GM19452 (cell line): ENCODE results near the gene PITRM1.

Experiments used
- ATAC-seq: cut with Tn5 transposase; IDR thresholded peaks from one replicate; pipeline ENCODE4 v1.9.1; 2021; ENCODE audit not compliant: unreplicated experiment

PITRM1 gene

GRCh38 chr10:3140280-3140679 is 32.3 kb downstream of the PITRM1 start:
- no peak for ATAC-seq

DNA sequence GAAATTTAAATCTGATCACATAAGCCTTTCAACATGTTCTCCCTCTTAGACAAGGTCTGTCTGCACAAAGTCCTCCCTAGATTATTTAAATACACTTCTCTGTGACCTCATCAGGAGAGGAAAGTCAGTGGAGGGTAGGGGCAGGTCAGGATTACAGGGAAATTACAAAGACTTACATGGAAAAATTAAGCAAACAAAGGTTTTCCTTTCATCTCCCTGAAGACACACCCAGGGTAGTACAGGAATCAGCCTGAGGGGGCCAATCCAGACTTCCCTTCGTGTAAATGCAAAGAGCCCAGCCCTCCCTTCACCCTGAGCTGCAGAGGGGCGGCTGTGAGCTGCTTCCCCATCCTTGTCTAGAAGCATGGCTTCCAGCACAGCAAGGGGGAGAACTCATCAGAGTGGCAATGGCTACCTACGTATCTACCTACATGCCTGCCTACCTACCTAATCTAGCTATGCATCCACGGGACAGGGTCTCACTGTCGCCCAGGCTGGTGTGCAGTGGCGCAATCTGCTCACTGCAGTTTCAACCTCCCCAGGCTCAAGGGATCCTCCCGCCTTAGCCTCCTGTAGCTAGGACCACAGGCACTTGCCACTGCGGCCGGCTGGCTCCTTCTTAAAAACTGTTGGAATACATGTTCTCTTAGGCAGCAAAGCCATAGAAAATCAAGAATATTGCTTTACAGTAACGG is 33.2 kb downstream of the PITRM1 start:
- no peak for ATAC-seq

DNA sequence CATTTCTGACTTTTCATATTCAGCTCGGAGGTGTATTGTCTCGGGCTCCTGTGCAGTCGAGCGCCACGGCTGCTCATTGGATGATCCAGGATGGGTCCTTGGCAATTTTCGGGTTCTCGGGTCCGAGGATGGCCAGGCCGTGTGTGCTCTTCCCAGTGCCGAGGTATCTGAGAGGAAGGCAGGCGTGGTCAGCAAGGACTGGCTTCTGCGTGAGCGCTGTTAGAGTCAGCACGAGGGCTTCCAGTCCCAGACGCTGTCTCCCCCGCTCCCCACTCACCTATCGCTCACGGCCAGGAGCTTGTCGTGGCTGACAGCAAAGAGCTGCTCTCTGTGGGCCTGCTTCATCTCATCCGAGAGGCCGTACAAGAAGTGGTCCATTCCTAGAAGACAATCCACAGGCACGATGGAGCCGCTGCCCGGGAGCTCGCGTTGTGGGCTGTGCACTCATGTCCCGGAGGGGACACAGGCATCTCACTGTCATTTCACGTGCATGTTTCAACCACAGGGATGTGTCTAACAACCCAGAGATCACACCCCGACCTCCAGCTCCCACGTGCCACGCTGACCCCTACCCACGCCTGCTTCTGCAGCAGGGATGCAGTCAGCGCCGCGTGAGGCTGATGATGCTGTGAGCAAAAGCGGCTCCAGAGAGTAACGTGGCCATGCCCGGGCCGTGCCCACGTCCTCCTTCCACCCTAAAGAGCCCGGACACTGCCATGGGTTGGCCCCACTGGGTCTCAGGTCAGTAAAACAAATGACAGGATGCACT is 34.4 kb downstream of the PITRM1 start:
- no peak for ATAC-seq

GRCh38 chr10:3136763-3137611 is 35.6 kb downstream of the PITRM1 start:
- ATAC-seq, result no peak

DNA sequence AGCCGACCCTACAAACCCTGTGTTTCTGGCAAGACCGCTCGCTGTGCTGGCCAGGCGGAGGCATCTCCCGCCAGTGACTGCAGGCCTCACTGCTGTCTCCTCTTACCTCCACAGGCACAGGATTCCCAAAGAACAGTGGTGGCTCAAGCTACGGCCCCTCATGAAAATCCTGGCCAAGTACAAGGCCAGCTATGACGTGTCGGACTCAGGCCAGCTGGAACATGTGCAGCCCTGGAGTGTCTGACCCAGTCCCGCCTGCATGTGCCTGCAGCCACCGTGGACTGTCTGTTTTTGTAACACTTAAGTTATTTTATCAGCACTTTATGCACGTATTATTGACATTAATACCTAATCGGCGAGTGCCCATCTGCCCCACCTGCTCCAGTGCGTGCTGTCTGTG is 36.2 kb downstream of the PITRM1 start:
- no peak for ATAC-seq

DNA sequence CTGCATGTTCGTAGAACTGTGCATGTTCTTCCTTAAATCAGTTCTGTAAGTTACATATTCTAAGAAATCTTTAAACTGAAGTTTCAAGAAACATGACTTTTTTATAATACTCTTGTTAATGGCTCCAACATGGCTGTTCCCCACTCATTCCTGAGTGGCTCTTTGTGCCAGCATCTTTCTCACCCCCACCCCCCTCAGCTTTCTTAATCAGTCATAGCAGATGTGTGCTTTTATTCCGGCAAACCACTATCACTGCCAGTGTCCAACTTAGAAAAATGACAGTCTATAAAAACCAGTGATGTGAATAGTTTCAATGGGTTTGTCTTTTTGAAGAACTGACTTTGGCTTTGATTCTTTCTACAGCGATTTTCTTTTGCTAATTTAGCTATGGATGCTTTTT is 37.6 kb downstream of the PITRM1 start:
- no peak for ATAC-seq

DNA sequence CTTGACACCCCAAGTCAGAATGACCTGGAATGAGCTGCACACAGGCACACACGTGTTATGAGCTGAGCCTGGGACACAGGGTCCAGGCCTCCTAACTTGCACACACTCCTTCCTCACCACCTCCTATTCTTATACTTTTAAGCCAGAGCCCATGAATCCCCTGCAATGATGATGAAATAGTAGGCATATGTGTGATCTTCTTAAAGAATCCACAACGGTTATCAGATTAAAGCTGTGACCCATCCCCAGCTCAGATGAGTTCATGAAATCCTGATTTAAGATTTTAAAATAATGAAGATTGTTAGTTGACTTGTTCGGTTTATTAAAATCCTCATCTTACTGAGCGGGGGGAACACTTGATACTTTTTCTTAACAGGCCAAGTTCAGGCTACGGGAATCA is 38.6 kb downstream of the PITRM1 start:
- ATAC-seq, result no peak

- no peak for ATAC-seq
Observed at GRCh38 chr10:3132036-3133025, 40.3 kb downstream of the PITRM1 start.

GRCh38 chr10:3131098-3131497 is 41.5 kb downstream of the PITRM1 start:
- no peak for ATAC-seq

DNA sequence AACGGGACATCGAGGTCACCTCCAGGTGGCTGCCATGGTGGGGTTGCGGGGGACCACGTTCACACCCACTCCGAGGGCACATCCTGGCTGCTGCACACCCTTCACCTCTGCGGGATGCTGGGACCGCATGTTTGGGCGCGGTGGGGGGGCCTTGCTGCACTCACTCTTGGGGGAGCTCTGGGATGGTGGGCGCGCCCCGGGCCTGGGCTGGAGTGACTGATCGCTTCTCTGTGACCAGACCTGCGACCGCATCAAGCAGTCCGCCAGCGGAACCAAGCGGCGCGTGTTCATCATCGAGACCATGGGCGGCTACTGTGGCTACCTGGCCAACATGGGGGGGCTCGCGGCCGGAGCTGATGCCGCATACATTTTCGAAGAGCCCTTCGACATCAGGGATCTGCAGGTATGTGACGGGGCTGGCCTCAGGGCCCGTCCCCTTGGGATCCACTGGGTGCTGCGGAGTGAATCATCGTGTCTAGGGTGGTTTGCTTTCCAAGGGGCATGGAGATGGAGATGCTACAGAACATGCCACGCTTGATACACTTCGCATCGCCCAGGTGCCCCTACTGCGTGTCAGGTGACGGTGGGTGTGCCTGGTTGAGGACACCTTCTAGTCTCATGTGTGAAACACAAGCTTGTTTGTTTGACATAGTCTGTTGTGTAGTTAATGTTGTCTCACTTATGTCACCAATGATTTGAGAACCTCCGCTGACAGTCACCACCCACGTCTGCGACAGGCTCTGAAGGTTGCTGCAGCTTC is 42.8 kb downstream of the PITRM1 start:
- no peak for ATAC-seq

GRCh38 chr10:3128379-3129130 is 44.0 kb downstream of the PITRM1 start:
- no peak for ATAC-seq

GRCh38 chr10:3127921-3128320 is 44.7 kb downstream of the PITRM1 start:
- no peak for ATAC-seq

GRCh38 chr10:3126741-3127346 is 45.7 kb downstream of the PITRM1 start:
- ATAC-seq, result no peak

GRCh38 chr10:3126249-3126648 is 46.3 kb downstream of the PITRM1 start:
- no peak for ATAC-seq

DNA sequence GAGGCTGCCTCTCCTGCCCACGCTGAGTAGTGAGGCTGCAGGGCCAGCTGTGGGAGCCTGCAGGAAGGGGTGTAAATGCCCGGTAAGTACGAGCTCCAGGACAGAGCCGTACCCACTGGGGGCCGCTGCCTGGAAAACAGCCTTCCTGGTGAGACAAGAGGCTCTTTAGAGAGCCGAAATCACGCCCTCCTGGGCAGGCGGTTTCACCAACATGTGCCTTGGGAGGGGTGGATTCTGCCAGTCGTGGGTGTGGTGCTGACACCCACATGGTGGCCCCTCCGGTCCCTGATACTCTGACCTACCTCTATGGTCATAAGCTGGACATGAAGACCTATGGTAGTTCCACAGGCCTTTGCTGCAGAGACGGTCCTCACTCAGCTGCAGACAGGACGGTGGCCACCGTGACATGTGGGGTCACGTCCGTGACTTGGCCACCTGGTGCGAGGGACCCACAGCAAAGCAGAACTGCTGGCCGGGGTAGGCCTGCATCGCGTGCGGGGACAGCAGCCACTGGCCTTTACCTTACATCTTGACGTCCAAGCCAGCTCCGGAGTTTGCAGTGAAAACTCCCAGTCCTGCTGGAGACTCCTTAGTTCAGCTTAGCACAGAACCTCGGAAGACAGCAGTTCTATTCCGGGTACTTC is 46.9 kb downstream of the PITRM1 start:
- no peak for ATAC-seq

GRCh38 chr10:3124412-3125175 is 48.0 kb downstream of the PITRM1 start:
- ATAC-seq, result no peak
